NCI-H510A treated with DMSO at 0.1 percent for 48 hours (cell line): ENCODE measurements around the gene C19orf38.
A peak's percentile ranks its signal among the peaks of the same experiment; 100 is the strongest.

Source experiments
- DNase-seq: peaks from one replicate; lab custom pipeline; 2025; lab: John Stamatoyannopoulos, UW

Gene C19orf38

DNA sequence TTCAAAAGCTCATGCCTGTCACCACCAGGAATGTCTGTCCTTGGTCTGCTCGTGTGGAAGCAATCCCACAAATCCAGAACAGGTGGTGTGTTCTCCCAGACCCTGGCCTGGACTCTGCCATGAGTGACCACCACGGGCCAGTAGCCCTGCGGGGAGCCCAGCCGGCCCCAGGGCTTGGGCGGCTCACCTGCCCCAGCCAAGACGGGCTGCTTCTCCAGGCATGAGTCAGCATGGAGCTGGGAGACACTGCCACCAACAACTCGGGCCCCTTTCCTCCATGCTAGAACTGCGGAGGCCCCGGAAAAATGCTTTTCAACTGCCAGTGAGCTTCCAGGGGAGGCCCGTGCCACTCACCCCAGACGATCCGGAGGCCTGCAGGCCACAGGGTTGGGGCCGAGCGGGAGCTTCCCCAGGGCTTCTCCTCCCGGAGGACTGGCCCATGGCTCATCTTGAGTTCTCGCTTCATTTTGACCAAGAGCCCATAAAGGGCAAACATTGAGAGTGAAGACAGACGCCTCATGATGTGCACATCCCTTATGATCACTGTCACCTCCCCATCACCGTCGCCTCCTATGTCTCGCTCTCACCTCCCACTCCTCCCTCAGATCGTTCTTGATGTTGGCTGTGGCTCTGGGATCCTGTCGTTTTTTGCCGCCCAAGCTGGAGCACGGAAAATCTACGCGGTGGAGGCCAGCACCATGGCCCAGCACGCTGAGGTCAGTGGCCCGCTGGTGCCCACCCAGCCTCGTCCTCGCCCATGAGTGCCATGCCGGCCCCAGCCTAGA is 63.6 kb downstream of the C19orf38 start:
- DNase-seq = no peak

DNA sequence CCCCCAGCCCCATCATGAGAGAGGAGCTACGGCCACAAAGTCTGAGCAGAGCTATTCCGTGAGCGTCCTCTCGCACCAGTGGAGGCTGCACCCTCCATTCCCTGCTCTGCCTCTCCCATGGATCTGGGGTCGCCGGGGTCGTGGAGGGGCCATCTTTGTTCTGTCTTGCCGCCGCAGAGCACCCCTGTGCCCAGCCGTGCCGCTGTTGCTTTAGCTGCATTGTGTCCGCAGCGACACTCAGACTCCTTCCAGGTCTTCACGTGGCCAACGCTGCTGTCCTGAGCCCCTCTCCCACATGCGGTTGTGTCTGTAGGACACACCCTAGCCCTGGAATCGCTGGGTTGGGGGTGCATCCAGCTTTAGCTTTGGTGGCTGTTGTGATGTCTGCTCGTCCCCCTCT is 64.4 kb downstream of the C19orf38 start:
- DNase-seq = no peak

DNA sequence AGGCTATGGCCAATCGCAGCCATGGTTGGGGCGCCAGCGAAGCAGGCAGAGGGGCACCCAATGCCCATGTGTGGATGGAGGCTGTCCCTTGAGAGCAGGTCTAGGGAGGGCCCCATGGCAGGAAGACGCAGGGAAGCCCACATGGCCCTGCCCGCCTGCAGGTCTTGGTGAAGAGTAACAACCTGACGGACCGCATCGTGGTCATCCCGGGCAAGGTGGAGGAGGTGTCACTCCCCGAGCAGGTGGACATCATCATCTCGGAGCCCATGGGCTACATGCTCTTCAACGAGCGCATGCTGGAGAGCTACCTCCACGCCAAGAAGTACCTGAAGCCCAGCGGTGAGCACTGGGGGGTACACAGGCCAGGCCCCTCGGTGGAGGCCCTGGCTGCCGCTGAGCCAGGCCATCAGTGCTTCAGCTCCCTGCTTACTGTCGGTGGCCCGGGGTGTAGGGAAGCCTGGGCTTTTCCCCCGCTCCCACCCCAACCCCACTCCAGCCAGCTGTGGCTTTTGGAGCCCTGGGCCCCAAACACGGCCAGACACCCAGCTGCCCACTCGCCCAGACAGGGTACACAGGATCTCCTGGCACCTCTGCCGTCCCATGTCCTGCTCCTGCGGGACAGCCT is 65.6 kb downstream of the C19orf38 start:
- DNase-seq = no peak

DNA sequence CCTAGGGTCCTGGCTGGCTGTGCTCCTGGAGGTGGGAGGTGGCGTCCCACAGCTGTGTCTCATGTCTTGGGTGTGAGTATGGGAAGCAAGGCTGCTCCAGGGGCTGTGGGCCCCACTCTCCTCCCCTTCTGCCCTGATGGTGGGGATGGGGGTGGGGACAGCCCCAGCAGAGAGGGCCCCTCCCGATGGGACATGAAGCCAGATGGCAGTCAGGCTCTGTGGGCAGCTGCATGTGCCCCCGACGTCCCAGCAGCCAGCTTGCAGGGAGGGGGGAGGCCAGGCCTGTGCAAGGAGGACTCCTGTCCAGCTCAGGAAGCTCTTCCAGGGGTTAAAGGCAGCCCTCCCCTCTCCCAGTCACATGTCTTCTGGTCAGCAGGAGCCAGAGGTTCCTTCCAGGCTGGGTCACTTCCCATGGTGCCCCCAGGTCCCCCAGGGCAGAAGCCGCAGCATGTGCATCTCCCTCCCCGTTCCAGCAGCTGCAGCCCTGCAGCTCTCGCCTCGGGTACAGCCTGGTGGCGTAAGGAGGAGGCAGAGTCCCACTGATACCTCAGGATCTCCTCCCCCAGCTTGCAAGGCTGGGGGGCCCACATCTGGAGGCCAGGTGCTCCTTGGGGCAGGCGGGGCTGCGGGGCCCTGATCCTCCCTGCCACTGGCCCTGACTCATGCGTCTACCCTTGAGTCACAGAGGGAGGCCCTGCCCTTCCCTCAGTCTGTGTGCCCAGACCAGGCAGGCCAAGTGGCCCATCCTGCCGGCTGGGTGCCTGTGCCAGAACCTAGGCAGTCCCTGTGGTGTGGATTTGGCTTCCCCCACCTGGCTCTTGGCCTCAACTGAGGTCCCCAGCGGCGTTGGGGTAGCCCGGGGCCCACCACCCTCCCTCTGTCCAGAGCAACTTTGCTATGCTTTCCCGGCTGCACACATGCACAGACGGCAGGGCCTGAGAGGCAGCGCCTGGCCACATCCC is 67.2 kb downstream of the C19orf38 start:
- no peak for DNase-seq

DNA sequence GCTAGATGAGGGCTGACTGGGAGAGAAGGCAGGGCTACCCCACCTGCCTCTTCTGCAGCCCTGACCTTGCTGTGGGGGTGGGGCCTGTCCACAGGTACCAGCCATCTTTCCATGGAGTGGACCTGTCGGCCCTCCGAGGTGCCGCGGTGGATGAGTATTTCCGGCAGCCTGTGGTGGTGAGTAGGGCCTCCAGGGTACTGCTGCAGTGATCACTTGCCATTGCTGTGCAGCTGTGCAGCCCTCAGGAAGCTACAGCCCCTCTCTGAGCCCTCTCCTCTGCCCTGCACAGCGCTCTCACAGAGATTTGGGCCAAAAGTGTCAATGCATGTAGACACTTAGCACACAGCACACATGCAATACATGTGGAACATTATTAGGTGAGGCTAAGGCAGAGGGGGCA is 68.4 kb downstream of the C19orf38 start:
- DNase-seq = no peak

DNA sequence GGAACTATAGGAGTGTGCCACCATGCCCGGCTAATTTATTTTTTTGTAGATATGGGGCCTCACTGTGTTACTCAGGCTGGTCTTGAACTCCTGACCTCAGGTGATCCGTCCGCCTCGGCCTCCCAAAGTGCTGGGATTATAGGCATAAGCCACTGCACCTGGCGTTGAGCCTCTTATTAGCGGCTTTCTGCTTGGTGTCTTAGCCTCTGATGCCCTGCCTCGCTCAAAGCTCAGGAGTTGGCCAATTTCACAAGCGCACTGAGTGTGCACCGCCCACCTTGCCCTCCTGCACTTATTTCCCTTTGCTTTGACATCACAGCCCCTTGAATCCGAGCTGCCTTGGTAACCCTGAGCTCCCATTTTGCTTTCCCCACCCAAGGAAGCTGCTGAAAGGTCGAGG is 70.1 kb downstream of the C19orf38 start:
- peak; percentile 33 for DNase-seq
